Ovary (tissue), 9 donors: ENCODE measurements around the gene CCDC57. TPM values are rescaled to one million over a fixed set of nuclear protein-coding genes. Genes with fewer than 3 reads are reported as not detected.

ENCODE experiments used
- DNase-seq, 5 donors: peaks; one replicate each; pipeline ENCODE4 v3.0.0-alpha.2; 2019 to 2020
- H3K27ac ChIP-seq, 2 donors: fragments of 200-600 bp; one replicate each; pipeline versions ENCODE4 v1.5.1 to v1.8.0; 2019 to 2022
- H3K27me3 ChIP-seq: fragments of 200-600 bp; one replicate; pipeline ENCODE4 v1.8.0; 2022
- H3K36me3 ChIP-seq: fragments of 200-600 bp; sonication (generic); one replicate; pipeline ENCODE4 v1.5.1; 2019
- H3K4me1 ChIP-seq: one replicate; pipeline ENCODE4 v1.8.1; 2013; ENCODE audit warnings: mild to moderate bottlenecking, moderate library complexity; ENCODE audit not compliant: insufficient read depth
- H3K4me3 ChIP-seq: fragments of 200-600 bp; sonication (generic); one replicate; pipeline ENCODE4 v1.5.1; 2017
- H3K9me3 ChIP-seq, 2 donors: fragments of 200-600 bp in 1 of 2; sonication (generic) in 1 of 2; one replicate each; pipeline versions ENCODE4 v1.5.1 to v1.8.1; 2013 to 2019; ENCODE audit warnings: mild to moderate bottlenecking in 1 of 2, moderate library complexity in 1 of 2
- EP300 ChIP-seq: sonication (generic); formaldehyde crosslinking; IDR thresholded peaks from one replicate; pipeline ENCODE4 v1.6.1; 2017; ENCODE audit warnings: antibody characterized with exemption
- POLR2A ChIP-seq: fragments of 450-650 bp; IDR thresholded peaks from one replicate; pipeline ENCODE4 v1.6.1; 2017; ENCODE audit warnings: antibody characterized with exemption, mild to moderate bottlenecking, moderate library complexity
- WGBS, 3 donors: extraction: QIAGEN DNeasy Blood & Tissue Kit in 1 of 3; methylation state at CpG; one replicate each; pipeline versions ENCODE4 v1.1.5 to v1.1.7; 2013 to 2017; 5-methylcytosine and 5-hydroxymethylcytosine counted together
- intact Hi-C, 4 donors: fragments of 100-400 bp; cut with DNase I; formaldehyde crosslinking; loops; one replicate each; pipeline versions ENCODE4 v1.11.0 to v1.15.1; 2022 to 2023
- polyA plus RNA-seq, 2 donors: library from polyadenylated mRNA; stranded (reverse); fragments of 200-250 nt in 1 of 2; fragments of 350-450 nt in 1 of 2; fragmentation: Illumina TruSeq in 1 of 2; extraction: RNeasy Lipid Tissue Mini Kit (QIAGEN cat#74804) in 1 of 2; gene quantifications; one replicate each; pipeline ENCODE4 v1.2.3, GENCODE V29; 2013 to 2014
- total RNA-seq, 7 donors: library from RNA; depleted of rRNA in 2 of 7; stranded (reverse); fragments of >200 nt in 2 of 7; fragmentation: NEBNext Ultra II Directional in 3 of 7; extraction: Animal tissue kit (Norgen Biotek cat#: 25700) in 3 of 7; gene quantifications; one replicate each; pipeline versions ENCODE4 v1.1.0 to v1.2.4, GENCODE V29; 2016 to 2023
- TF ChIP-seq, protein P1 (sequence below), 3 donors: fragments of 450-650 bp in 2 of 3; fragments of 200-600 bp in 1 of 3; IDR thresholded peaks; one replicate each; pipeline versions ENCODE4 v1.5.1 to v1.8.0; 2016 to 2022; ENCODE audit warnings: antibody characterized with exemption in 3 of 3, mild to moderate bottlenecking in 1 of 3
- donor health status: DM: no; HTN: no; CAD: no; lungs with moderate emphysema.
- donor health status: DM: no; HTN: no; CAD: no.
- donor health status: Bipolar disorder and iron deficiency.
- donor health status: DM: yes; HTN: yes; CAD: no.
- donor health status: DM: no; HTN: no; CAD: no.
- donor health status: DM: yes; HTN: yes; CAD: no.

CCDC57 gene
- total and polyA plus RNA-seq, 9 donors = 7.7 to 65.0 (median 40.3) TPM

GRCh38 chr17:82127704-82128103 lies 84.9 kb downstream of the CCDC57 start:
- intact Hi-C loops = loop anchor here in 1 of 4 donors (5.0 kb wide), 1 partner anchor 60 kb away; no protein-coding TSS in a partner anchor
- H3K27me3 ChIP-seq = no peaks in the 10 kb centered on the region
- H3K36me3 ChIP-seq = no peaks in the 10 kb centered on the region
- no peaks in the 10 kb centered on the region for H3K9me3 ChIP-seq
- TF ChIP-seq EP300 = no peak
- TF ChIP-seq, protein P1, sequence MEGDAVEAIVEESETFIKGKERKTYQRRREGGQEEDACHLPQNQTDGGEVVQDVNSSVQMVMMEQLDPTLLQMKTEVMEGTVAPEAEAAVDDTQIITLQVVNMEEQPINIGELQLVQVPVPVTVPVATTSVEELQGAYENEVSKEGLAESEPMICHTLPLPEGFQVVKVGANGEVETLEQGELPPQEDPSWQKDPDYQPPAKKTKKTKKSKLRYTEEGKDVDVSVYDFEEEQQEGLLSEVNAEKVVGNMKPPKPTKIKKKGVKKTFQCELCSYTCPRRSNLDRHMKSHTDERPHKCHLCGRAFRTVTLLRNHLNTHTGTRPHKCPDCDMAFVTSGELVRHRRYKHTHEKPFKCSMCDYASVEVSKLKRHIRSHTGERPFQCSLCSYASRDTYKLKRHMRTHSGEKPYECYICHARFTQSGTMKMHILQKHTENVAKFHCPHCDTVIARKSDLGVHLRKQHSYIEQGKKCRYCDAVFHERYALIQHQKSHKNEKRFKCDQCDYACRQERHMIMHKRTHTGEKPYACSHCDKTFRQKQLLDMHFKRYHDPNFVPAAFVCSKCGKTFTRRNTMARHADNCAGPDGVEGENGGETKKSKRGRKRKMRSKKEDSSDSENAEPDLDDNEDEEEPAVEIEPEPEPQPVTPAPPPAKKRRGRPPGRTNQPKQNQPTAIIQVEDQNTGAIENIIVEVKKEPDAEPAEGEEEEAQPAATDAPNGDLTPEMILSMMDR (IDR thresholded peaks at IDR 0.05) = no peak
- no peak for TF ChIP-seq POLR2A
- H3K4me3 ChIP-seq = no peak overlapping the region
- H3K27ac ChIP-seq = no peak overlapping the region
- H3K4me1 ChIP-seq = no peaks in the 10 kb centered on the region
- no peak for DNase-seq
- 85 to 90% (median 89%) methylated on average over 9 of the region's 9 CpGs for WGBS, 3 donors

- no peaks in the 10 kb centered on the region for H3K27me3 ChIP-seq
- 83 to 88% (median 88%) methylated on average over 10 to 11 of the region's 11 CpGs for WGBS, 3 donors
- DNase-seq = no peak
- no peaks in the 10 kb centered on the region for H3K4me1 ChIP-seq
- H3K9me3 ChIP-seq = no peaks in the 10 kb centered on the region
- H3K4me3 ChIP-seq = no peak overlapping the region
- intact Hi-C loops = loop anchor here in 1 of 4 donors (5.0 kb wide), 1 partner anchor 60 kb away; no protein-coding TSS in a partner anchor
- H3K36me3 ChIP-seq = no peaks in the 10 kb centered on the region
- TF ChIP-seq, protein P1 (IDR thresholded peaks at IDR 0.05) = no peak
- TF ChIP-seq POLR2A (no peak), EP300 (no peak)
- no peak overlapping the region for H3K27ac ChIP-seq
These were observed 85.4 kb downstream of the CCDC57 start for GRCh38 chr17:82127315-82127595.

- H3K4me1 ChIP-seq = no peaks in the 10 kb centered on the region
- H3K9me3 ChIP-seq = no peaks in the 10 kb centered on the region
- H3K27ac ChIP-seq = no peak overlapping the region
- no peaks in the 10 kb centered on the region for H3K27me3 ChIP-seq
- TF ChIP-seq POLR2A (no peak), EP300 (no peak)
- TF ChIP-seq, protein P1 (IDR thresholded peaks at IDR 0.05) = no peak
- DNase-seq = no peak
- no peaks in the 10 kb centered on the region for H3K36me3 ChIP-seq
- WGBS, 3 donors = 87 to 90% (median 89%) methylated on average over 35 of the region's 35 CpGs
- intact Hi-C loops = loop anchor here in 1 of 4 donors (5.0 kb wide), 1 partner anchor 61 kb away; no protein-coding TSS in a partner anchor
- no peak overlapping the region for H3K4me3 ChIP-seq
These were observed 85.9 kb downstream of the CCDC57 start for GRCh38 chr17:82126556-82127314.

GRCh38 chr17:82124101-82124500 lies 88.5 kb downstream of the CCDC57 start:
- intact Hi-C loops = no loop called here
- Histone ChIP-seq H3K4me1 (no peaks in the 10 kb centered on the region), H3K27ac (no peak overlapping the region), H3K4me3 (no peak overlapping the region), H3K27me3 (no peaks in the 10 kb centered on the region), H3K36me3 (no peaks in the 10 kb centered on the region), H3K9me3 (no peaks in the 10 kb centered on the region)
- no peak for TF ChIP-seq POLR2A
- no peak for TF ChIP-seq EP300
- DNase-seq = no peak
- WGBS, 3 donors = 31 to 33% (median 32%) methylated on average over 4 of the region's 4 CpGs
